Measurements from ENCODE around the gene PCAT7.
A peak's percentile ranks its signal among the peaks of the same experiment; 100 is the strongest.
"Not testable (repeated sequence)": the region's sequence is repeated elsewhere in the genome, so short reads cannot be mapped to it uniquely, and the experiment has no call there.

Gene PCAT7

DNA sequence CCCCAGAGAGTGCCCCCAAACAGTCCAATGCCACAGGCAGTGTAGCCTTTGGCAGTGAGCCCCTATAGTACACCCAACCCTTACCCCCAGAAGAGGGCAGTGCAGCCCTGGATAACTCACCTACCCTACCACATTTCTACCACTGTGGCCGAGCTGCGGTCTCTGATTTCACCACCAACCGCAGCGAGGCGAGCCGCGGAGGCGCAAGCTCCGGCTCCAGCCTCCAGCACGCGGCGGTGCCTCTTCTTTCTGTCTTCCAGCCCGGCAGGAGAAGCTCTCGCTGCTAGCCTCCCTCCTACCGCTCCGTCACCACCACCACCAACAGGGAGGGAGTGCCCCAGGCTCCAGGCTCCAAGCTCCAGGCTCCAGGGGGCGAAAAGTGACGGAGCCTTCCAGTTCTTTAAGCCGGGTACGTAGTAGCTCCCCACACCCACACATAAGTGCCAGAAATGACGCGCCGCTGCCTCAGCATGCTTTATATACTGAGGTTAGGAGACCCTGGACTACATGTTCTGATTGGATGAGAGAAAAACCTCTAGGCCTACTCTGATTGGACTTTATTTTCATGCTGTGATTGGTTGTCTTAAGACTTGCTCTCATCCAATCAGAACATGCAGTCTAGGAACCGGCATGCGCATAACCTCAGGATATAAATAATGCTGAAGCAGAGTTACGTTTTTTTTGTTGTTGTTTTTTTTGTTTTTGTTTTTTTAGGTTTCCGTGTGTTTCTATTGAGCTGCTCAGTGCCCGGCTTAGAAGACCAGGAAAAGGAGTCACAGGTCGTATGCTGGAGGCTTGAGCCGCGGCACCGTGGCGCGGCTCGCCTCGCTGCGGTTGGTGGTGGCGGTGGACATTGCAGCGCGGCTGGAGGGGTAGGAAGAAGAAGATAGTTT, at the start of gene PCAT7:
Gene PCAT7, plus strand, starts transcription at position 645 of the 893 bp plus-strand sequence.
- FAIRE-seq (no peak), DNase-seq (ENCODE audit: insufficient read length, low spot score) (no peak)

DNA sequence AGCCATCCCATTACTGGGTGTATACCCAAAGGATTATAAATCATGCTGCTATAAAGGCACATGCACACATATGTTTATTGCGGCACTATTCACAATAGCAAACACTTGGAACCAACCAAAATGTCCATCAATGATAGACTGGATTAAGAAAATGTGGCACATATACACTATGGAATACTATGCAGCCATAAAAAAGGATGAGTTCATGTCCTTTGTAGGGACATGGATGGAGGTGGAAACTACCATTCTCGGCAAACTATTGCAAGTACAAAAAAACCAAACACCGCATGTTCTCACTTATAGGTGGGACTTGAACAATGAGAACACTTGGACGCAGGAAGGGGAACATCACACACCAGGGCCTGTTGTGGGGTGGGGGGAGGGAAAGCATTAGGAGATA, 48.5 kb upstream of the PCAT7 start:
- not testable (repeated sequence) for DNase-seq (ENCODE audit: insufficient read length, low spot score); FAIRE-seq

DNA sequence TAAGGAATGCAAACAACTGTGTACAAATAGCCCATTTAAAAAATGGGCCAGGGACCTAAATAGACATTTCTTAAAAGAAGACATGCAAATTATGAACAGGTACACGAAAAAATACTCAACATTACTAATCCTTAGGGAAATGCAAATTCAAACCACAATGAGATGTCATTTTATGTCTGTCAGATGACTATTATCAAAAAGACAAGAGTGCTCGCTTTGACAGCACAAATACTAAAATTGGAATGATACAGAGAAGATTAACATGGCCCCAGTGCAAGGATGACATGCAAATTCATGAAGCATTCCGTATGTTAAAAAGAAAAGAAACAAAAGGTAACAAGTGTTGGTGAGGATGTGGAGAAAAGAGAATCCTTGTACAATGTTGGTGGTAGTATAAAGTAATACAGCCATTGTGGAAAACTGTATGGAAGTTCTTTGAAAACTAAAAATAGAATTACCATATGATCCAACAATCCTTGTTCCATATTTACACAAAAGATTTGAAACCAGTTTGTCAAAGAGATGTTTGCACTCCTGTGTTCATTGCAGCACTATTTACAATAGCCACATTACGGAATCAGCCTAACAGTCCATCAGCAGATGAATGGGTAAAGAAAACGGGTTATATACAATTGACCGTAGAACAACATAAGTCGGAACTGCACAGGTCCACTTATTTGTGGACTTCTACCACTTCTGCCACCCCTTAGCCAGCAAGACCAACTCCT, 47.2 kb upstream of the PCAT7 start:
- FAIRE-seq: no peak
- DNase-seq (ENCODE audit: insufficient read length, low spot score): no peak

DNA sequence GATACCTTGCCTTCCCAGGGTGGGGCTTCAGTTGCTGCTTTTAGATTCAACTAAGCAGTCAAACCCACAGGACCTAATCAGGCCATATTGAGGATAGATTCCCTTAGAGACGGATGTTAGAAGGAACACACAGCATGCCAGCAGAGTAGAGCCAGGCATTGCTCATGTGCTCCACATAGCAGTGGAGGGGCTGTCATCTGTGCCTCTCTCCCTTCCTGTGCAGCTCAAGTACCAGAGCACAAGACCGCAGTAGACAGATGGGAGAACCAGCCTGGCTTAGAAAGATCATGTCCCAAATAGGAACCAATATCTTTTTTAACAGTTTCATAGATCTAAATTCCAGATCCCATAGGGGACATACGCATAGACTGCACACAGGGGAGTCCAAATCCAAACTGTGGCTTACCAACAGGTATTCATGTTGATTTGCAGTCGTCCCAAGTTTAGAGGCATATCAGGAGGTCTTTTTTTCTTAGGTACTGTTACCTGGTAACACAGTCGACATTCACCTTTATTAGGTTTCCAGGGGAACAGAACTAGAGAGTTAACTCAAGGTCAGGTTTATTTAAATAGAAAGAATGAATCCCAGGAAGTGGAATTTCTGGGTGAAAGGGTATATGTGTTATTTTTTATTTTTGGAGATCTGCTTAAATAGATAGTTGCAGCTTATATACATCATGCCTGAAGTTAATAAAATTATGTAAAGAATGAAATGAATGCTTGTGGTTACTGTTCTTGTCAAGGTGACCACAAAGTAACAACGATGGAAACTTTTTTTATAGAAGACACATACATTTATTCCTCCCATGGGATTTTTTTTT, 43.5 kb upstream of the PCAT7 start:
- DNase-seq (ENCODE audit: insufficient read length, low spot score) (no peak), FAIRE-seq (no peak)

DNA sequence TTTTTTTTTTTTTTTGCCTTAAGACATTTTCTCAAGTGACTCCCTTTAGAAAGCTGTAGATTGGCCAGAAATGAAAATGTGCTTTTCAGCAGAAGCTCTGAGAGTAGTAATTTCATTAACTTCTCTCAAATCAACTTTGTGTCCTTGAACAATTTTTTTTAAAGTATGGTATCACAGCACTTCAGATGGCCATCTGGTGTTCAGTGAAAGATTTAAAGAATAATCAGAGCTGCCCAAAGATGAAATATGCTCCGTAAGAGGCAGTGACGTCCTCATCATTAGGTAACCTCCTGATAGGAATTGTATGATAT, 43.0 kb upstream of the PCAT7 start:
- FAIRE-seq (peak; percentile 21), DNase-seq (ENCODE audit: insufficient read length, low spot score) (no peak)

DNA sequence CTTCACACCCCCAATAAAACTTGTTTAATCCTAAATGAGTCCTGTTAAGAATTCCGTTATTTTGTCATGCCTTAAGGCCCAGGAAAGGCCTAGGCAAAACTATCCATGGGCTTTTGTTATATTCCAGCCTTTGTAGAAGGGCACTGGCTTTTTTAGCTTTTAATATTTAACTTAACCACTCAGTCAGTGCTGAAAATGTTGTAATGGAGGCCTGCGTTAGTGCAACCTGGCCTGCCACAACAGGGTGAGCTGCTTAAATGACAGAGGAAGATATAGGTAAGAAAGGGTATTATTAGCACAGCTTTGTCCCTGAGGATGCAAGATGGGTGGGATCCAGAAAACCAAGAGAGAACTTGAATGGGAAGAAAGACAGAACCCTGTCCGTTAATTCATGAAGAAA, 40.2 kb upstream of the PCAT7 start:
- FAIRE-seq: no peak
- DNase-seq (ENCODE audit: insufficient read length, low spot score): no peak

DNA sequence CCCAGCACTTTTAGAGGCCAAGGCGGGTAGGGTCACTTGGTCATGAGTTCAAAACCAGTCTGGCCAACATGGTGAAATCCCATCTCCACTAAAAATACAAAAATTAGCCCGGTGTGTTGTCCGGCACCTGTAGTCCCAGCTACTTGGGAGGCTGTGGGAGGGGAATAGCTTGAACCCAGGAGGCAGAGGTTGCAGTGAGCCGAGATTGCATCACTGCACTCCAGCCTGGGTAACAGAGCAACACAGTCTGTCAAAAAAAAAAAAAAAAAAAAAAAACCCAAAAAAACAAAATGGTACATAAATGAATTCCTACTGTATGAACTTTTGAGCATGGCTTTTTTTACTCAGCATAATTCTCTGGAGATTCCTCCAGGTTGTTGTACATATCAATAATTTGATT, 37.6 kb upstream of the PCAT7 start:
- DNase-seq (ENCODE audit: insufficient read length, low spot score) (no peak), FAIRE-seq (no peak)

DNA sequence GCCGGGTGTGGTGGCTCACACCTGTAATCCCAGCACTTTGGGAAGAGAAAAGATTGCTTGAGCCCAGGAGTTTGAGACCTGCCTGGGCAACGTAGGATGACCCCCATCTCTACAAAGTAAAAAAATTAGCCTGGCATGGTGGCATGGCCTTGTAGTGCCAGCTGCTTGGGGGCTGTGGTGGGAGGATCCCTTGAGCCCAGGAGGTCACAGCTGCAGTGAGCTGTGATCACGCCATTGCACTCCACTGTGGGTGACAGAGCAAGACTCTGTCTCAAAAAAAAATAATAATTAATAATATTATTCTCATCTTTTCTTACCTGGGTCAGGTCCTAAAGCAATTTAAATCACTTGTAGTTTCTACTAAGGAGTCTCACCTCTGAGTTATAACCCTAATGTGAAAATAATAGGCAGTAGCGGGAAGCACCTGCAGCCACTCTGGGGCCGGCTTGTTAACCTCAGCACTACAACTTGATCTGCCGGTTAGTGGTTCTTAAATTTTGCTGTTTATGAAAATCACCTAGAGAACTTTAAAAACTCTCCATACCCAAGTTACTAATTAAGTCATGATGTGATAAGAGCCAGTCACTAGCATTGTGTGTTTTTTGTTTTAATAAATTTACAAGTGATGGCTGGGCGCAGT, 29.4 kb upstream of the PCAT7 start:
- FAIRE-seq (no peak), DNase-seq (ENCODE audit: insufficient read length, low spot score) (no peak)

DNA sequence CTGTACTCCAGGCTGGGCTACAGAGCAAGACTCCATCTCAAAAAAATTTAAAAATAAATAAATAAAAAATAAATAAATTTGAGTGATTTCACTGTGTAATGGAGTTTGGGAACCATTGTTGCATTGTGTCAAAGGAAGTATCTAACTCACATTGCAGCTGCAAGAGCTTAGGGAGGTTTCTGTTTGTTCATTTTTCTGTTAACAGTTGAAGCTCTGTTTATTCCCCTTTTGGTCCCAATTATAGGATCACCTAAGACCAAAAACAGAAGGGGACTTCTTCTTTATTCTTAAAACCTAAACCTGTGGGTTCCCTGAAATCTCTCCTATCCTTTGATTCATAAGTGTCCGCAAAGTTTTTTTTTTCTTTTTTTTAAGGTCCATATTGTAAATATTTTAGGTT, 28.6 kb upstream of the PCAT7 start:
- DNase-seq (ENCODE audit: insufficient read length, low spot score): no peak
- no peak for FAIRE-seq

DNA sequence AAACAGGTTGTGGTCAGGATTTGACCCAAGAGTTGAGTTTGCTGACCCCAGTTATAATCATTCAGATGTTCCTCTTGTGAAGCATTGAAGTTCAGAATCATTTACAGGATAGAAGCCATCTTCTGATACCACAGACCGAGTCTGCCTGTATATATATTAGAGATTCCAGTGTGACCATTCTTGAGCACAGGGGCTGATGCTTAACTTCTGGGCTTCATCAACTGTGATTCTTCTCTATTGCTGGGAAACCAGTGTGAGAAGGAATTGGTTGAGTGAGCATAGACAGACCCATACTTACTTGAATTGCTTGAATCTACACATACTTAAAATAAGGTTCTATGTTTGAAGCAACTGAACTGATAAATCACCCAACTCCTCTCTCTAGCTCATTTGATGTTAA, 27.9 kb upstream of the PCAT7 start:
- FAIRE-seq: no peak
- no peak for DNase-seq (ENCODE audit: insufficient read length, low spot score)

DNA sequence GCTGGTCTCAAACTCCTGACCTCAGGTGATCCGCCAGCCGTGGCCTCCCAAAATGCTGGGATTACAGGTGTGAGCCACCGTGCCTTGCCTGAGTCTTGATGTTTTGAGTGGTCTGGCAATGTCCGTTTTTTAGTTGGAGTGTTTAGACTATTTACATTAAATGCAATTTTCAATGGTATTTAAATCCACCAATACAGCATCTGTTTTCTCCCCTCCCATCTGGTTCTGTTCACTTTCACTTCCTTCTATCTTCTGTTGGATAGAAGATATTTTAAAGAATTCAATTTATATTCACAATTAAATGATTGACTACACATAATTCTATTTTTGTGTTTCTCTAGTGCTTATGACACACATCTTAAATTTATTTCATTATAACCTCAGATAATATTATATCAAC, 26.0 kb upstream of the PCAT7 start:
- DNase-seq (ENCODE audit: insufficient read length, low spot score): no peak
- FAIRE-seq: no peak

DNA sequence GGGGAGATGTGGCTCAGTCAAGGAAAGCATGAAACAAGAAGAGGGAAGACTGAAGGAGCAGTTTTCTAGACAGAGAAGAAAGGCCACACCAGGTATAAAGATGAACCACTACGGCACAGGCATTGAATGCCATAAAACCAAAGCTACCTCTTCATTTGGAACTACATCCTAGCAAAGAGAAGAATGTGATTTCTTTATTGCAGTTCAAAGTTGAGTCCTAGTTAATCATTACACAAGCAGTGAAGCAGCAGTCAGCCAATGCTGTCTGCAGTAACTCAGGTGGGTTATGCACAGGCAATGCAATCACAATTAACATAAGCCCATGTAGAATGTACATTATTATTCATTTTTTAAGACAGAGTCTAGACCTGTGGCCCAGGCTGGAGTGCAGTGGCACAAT, 21.7 kb upstream of the PCAT7 start:
- no peak for FAIRE-seq
- no peak for DNase-seq (ENCODE audit: insufficient read length, low spot score)

DNA sequence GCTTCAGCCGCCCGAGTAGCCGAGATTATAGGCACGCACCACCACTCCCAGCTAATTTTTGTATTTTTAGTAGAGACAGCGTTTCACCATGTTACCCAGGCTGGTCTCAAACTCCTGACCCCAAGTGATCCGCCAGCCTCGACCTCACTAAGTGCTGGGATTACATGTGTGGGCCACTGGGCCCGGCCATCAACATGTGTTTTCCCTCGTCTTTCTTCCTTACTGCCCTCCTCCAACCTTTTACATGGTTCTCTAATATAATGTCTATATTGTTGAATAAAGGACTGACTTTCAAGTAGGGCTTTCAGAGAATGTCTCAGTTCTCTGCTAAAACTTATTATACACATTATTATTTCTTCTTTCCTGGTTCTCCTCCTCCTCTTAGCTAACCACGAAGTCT, 21.3 kb upstream of the PCAT7 start:
- FAIRE-seq (no peak), DNase-seq (ENCODE audit: insufficient read length, low spot score) (no peak)

DNA sequence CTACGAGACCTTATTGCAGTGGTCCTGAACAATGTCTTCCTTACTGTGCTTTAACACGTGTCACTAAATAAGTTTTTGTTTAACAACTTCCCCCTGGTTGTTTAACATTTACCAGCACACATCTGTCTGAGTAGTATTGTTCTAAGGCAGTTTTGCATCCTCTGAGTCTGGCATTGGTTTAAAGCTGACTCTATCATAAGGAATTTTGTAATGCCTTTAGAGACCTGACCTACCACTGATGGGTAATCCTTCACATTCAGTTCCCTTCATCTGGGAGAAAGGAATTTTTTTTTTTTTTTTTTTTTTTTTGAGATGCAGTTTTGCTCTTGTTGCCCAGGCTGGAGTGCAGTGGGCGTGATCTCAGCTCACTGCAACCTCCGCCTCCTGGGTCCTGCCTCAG, 20.0 kb upstream of the PCAT7 start:
- FAIRE-seq (no peak), DNase-seq (ENCODE audit: insufficient read length, low spot score) (no peak)

DNA sequence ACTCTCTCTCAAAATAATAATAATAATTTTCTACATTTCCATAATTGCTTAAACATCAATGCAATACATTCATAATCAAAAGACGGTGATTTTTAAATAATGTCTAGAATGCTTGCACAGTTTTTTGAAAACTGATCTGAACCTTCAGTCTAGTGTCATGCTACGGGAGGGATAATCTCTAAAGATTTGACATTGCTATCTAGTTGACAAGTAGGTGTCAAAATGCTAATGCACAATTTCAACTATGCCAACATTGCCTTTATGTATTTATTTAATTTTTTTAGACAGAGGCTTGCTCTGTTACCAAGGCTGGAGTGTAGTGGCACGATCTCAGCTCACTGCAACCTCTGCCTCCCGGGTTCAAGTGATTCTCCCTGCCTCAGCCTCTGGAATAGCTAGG, 16.0 kb upstream of the PCAT7 start:
- DNase-seq (ENCODE audit: insufficient read length, low spot score) (no peak), FAIRE-seq (no peak)

DNA sequence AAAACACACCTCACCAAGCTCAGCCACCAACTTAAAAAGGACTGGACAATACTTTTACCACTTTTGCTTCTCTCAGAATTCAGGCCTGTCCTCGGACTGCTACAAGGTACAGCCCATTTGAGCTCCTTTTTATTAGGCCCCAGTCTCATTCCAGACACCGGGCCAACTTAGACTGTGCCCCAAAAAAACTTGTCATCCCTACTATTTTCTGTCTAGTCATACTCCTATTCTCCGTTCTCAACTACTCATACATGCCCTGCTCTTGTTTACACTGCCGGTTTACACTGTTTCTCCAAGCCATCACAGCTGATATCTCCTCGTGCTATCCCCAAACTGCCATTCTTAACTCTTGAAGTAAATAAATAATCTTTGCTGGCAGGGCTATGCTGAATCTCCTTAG, 10.5 kb upstream of the PCAT7 start:
- DNase-seq (ENCODE audit: insufficient read length, low spot score); FAIRE-seq: not testable (repeated sequence)

DNA sequence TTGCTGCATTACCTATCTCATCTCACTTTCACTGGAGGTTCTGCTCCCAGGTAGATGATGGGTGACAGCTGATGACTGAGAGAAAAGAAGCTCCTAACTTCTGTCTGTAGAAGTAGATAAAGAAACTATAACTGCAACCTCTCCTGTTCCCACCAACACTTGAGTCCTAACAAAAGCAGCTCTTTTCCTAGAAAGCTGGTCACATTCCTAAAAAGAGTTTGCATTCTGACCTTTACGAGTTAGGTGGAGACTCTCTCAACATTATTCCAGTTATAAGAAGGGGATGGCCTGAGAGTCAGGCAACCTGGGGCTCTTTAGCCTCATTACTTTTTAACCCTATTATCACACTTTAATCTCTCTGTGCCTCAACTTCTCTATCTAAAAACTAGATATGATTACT, 8.9 kb upstream of the PCAT7 start:
- no peak for DNase-seq (ENCODE audit: insufficient read length, low spot score)
- no peak for FAIRE-seq

DNA sequence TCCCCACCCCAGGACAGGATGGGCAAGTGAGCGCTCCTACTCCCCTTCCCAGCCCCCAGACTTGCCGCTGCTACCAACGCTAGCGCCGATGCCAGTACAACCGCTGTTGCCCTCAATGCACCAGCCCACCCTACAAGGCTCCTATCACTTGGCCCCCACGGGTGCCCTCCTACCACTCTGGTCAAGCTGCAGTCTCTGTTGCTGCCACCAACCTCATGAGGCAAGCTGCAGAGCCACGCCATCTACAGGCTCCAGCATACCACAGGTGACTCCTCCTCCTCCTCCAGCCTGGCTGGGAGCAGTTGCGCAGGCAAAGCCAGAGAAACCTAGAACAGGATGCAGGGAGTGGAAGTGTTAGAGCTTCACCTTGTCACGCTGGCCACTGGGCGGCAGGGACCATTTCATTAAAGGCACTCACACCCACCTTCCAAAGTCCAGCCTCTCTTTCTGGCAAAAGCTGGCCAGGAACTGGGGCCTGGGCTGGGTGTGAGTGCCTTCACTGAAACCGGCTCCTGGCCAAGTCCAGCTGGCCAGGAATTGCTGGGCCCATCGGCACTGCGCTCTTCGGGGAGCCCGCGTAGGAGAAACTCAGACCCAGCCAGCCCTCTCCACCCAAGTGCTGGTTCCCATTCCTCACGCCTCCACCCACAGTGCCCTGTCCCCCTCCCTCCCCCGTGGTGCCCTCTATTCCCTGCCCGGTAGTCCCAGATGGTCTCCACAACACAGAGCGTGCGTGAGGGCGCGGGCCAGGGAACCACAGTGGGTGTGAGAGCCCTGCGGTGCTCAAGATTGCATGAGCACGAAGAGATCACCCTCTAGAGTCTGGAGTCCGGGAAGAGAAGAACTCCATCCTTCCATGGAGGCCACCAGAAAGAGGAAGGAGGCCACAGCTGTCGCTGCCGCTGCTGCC, 1.6 kb upstream of the PCAT7 start:
- no peak for DNase-seq (ENCODE audit: insufficient read length, low spot score)
- FAIRE-seq: no peak

DNA sequence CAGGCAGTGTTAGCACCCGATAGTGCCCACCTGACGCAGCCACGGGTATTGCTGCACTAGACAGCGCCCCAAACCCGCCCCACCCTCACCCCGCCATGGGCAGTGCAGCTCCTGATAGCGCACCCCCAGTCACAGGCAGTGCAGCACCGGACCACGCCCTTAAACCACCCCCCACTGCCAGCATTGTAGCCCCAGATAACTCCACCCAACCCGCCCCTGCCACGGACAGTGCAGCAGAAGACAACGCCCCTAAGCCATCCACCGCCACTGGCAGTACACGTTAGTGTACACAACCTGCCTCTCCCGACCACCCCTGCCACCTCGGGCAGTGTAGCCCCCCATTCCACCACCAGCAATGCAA, 825 bp upstream of the PCAT7 start:
- no peak for DNase-seq (ENCODE audit: insufficient read length, low spot score)
- FAIRE-seq: no peak

DNA sequence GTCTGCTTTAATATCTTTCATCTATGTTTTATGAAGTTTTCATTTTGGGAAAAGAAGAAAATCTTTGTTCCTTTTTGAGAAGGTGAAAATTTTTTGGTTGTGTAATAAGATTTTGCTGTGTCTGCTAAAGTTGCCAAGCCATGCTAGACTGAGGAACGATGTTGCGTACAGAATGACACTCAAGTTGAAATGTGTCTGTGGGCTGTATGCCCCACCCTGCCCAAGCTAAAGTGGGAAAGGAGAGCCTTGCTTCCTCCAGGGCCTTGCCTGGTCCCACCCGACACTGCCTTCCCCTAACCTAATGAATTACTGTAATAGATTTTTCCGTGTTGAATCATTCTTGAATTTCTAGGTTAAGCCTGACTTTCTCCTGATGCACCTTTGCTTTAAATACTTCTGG, 2.5 kb downstream of the PCAT7 start:
- DNase-seq (ENCODE audit: insufficient read length, low spot score): no peak
- no peak for FAIRE-seq
